Stimulated activated CD8-positive, alpha-beta memory T cell treated with anti-CD3 and anti-CD28 coated beads, Interleukin-12 subunit alpha, Interleukin-12 subunit beta, amount 100 ng/mL, for 24 hours (primary cell): ENCODE results near the gene LTO1.
"Not testable (repeated sequence)": the region's sequence is repeated elsewhere in the genome, so short reads cannot be mapped to it uniquely, and the experiment has no call there.

Experiments used
- DNase-seq: peaks from one replicate; pipeline ENCODE4 v3.0.0-alpha.2; 2020; ENCODE audit errors: extremely low read depth

The LTO1 gene

DNA sequence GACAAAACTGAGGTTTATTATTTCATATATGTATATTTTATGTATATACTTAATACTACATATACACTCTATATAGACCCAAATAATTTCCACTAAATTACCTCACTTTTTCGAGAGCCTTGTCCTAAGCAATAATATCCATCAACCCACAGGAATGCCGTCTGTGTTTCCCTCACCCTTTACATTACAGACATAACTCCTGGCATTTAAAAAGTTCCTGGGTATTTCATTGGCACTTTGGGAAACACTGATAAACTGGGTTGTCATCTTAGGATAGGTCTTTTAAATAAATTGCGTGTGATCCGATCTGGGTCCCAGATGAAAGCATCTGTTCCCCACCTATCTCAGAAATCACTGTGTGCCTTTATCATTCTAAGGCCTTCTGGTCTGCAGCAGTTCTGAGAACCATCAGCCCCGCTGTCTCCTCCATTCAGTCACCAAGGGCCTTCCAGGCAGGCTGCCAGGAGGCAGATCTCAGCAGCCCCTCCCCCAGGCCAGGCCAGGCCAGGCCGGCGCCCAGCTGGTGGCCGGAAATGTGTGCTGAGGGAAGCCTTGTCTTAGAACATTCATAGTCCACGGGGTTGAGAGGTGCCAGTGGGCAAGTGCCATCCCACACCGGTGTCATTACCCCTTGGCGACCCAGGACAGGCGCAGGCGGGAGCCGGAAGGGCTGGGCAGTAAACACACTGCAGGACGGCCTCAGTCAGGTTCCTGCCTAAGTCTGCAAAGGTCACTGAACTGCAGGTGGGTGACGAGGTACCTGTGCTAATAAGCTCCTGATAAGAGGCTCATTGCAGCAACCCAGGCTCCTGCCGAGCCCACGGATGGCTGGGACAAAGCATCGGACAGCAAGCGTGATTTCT lies 25.4 kb upstream of the LTO1 start:
- DNase-seq: no peak

DNA sequence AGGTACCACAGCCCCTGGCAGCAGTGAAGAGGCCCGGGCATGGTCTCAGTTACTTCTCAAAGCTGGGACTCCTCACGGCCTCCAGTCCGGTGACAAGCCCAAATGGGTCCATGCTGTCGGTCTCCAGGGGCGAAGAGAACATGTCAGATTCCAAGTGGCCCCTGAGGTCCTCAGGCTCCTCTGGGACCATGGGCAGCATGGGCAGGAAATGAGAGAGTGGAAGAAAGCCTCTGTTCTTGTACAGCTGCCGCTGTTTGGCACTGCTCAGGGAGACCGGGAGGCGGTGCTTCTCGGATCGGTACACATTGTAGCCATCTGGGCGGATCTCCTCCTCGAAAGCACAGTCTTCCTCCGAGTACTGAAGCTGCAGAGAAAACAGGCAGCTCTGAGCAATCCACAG lies 24.1 kb upstream of the LTO1 start:
- DNase-seq: no peak

DNA sequence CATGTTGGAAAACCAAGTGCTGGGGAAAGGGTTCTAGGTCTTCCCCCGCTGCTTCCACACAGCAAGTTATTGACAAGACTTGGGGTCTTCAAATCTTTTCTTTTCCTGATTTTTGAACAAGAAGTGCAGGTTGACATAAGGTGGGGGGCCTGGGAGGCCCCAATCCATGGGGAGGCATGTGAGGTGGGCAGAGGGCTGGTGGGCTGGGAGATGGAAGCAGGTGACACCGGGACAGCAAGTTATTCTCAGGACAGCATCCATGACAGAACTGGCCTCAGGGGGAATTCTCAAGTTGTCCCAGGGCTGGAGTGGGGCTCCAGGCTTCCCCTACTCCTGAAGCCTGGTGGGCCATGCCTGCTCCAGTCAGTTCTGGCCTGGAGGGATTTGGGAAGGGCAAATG lies 23.2 kb upstream of the LTO1 start:
- DNase-seq: no peak

DNA sequence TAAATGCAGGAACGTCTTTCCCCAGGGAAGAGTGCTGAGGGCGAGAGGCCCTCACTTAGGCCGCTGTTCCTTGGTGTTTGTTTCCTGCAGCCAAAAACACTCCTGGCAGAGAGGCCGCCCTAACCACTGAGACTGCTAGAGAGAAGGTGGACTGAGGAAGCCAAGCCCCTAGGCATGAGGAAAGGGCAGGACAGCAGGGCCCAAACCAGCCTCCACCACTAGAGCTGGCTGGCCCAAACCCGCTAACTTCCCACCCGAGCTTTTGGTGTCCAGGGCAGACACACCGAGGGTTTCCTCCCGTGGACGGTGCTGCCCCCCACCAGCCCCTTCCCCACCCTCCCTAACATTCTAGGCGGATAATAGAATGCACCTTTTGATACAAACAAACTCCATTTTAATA lies 22.7 kb upstream of the LTO1 start:
- no peak for DNase-seq

DNA sequence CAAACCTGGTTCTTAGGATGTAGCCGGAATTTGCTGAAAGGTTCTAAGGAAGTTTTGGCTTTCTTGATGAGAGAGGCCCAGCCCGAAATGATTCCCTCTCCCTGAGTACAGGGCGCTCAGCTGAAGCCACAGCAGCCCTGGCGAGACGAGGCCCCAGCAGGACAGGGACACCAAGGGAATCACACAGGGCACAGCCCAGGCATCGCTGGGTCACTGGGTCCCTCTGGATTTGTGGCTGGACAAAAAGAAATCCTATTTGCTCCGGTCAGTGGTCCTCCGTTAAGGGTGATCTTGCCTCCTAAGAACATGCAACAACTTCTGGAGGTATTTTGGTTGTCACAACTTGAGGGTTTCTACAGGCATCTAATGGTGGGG lies 22.3 kb upstream of the LTO1 start:
- no peak for DNase-seq

DNA sequence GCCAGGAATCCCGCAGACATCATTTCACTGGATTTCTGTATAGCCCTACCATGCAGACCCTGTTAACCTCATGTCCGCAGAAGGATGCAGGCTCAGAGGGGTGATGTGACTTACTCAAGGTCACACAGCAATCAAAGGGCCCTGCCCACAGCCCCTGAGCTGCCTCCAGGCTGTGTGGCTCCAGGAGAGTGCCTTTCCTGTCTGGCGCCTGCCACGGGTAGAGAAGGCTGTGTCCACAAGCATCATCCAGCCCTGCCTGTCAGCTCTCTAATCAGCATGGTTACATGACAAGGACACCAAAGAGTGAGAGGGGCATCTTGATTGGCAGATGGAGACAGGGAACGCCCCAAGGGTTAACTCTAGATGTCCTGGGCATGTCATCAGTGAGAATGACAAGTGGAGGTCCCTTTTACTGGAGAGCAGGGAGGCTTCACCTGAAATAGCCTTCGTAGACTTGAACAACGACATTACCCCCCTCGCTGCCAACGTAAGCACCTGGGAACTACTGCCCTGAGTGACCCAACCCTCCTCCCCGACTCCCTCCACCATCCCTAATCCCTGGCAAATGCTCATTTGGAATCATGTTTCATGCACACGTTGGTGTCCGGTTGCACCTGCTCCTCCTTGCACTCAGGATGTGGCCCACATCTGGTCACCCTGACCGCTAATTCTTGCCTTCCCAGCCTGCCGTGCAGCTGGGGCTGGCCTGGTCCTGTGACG lies 21.8 kb upstream of the LTO1 start:
- no peak for DNase-seq

DNA sequence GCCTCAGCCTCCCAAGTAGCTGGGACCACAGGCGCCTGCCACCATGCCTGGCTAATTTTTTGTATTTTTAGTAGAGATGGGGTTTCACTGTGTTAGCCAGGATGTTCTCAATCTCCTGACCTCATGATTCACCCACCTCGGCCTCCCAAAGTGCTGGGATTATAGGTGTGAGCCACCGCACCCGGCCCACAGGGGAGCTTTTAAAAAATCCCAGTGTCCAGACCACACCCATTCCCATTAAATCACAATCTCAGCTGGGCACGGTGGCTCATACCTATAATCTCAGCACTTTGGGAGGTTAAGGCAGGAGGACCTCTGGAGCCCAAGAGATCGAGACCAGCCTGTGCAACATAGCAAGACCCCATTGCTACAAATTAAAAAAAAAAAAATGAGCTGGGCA lies 20.8 kb upstream of the LTO1 start:
- not testable (repeated sequence) for DNase-seq

DNA sequence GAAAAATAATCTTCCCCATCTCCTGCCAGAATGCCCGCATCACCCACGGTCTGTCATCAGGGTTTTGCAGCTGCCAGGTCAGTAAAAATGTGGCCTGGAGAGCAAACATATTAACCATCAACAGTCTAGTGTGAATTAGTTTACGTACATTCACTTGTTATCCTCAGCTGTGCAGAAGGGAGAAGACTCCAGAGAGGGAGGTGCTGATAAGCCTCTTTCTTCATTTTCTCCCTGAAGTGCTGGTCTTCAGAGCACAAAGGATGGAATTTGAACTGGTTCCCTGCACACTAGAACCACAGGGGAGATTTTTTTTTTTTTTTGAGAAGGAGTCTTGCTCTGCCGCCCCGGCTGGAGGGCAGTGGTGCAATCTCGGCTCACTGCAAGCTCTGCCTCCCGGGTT lies 20.4 kb upstream of the LTO1 start:
- no peak for DNase-seq

DNA sequence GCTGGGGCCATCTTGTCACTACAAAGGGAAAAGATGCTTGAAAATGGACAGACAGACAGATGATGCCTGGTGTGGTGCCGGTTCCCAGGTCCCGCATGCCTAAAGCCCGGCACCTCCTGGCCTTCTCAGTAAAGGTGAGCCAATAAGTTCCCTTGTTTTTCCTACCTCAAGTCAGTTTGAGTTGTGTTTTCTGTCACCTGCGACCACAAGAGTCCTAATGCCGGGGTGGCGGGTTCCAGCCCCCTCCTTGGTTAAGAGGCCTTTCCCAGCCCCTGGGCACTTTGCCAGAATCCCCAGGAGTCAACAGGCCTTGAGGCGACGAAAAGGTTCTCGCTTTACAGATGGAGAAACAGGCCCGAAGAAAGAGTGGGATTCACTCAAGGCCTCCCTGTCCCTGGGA lies 19.6 kb upstream of the LTO1 start:
- no peak for DNase-seq

DNA sequence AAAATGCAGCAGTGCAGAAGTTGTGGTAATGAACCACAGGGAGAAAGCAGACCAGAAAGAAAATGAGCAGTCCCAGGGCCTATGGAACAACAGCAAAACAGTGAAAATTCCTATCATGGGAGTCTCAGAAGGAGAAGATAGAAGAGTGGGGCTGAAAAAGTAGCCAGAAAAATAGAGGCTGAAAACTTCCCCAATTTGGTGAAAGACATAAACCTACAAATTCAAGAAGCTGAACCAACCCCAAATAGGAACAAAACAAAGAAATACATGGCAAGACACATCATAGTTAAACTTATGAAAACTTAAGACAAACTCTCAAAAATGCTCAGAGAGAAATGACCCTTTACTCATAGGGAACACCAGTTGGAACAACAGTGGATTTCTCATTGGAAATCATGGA lies 17.3 kb upstream of the LTO1 start:
- DNase-seq: no peak

DNA sequence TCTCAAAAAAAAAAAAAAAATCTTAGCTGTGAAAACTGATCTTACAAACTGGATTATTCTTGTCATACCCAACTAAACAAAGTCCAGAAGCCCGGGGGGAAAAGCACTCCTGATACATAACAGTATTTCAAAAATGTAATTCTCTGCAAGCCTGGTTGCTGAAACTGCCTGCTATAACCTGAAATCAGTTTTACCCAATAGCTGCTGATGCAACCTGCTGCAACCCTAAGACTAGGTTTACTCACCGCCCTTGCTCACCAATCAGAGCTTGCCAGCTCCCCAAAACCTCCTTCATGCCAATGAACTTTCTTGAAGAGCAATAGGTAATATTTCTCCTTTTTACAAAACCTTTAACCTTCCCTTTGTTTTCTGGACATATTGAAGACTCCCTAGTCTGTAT lies 16.3 kb upstream of the LTO1 start:
- no peak for DNase-seq

DNA sequence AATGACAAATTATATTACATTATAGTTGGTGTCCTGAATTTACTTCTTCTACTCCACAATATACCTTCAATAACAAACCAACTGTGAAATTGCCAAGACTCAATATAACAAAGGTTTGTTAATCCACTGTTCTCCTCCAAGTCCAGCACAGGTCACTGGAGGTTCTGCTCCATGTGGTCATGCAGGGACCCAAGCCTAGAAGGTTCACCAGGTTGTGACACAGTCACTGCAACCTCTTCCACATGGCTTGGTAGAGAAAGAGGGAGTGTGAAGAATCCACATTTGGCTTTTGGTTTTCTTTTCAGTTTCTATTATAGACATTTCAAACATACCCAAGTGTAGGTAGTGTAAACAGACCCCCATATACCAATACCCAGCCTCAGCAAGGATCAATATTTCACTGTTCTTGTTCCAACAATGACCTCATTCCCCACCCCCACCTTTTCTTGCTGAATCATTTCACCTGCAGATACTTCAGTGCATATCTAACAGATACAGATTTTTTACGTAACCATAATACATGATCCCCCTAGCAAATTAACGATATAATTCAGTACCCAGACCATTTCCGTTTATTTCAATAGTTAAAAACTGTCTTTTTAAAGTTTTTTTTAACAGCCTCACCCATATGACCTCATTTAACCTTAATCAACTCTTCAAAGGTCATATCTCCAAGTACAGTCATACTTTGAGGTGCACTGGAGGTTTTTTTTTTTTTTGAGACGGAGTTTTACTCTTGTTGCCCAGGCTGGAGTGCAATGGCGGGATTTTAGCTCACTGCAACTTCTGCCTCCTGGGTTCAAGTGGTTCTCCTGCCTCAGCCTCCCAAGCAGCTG lies 14.5 kb upstream of the LTO1 start:
- DNase-seq: no peak

DNA sequence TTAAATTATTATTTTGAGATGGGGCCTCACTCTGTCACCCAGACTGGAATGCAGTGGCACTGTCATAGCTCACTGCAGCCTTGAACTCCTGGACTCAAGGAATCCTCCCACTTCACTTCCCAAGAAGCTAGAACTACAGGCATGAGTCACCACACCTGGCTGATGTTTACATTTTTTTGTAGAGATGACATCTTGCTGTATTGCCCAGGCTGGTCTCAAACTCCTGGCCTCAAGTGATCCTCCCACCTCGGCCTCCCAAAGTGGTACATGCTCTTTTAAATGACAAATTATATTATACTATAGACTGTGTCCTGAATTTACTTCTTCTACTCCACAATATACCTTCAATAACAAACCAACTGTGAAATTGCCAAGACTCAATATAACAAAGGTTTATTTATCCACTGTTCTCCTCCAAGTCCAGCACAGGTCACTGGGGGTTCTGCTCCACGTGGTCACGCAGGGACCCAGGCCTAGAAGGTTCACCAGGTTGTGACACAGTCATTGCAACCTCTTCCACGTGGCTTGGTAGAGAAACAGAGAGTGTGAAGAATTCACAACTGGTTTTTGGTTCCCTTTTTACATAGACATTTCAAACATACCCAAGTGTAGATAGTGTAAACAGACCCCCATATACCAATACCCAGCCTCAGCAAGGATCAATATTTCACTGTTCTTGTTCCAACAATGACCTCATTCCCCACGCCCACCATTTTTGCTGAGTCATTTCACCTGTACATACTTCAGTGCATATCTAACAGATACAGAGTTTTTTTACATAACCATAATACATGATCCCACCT lies 13.0 kb upstream of the LTO1 start:
- not testable (repeated sequence) for DNase-seq

DNA sequence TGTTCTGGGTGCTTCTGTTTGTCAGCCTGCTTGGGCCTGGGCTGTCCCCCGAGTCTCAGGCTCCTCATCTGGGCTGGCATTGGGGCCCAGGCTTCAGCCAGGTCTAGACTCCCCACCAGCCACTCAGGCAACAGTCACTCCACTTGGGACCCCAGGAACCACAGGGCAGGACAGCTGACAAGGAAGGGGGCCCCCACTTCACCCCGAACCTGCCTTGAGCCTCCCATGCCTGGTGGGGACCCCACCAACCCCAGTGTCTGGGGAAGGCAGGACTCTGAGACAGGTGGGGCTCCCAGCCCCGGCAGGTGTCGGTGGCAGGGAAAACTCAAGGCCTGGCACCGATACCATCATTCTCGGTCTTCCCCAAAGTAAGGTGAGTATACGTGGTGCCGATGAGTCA lies 11.7 kb upstream of the LTO1 start:
- no peak for DNase-seq

DNA sequence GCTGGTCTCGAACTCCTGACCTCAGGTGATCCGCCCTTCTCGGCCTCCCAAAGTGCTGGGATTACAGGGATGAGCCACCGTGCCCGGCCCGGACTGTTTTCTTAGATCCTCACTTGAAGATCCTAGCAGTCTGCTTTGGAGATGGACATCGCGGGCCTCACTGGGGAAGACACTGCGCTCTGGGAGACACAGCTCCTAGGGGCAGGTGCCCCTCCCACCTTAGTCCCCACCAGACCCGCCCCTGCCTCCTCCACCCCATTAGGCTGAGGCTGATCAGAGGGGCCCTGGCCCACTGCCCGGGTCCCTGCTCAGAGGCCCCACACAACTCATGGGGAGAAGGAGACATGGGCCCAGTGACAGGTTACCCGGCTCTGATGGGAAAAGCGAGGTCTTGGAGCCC lies 11.3 kb upstream of the LTO1 start:
- DNase-seq: no peak

DNA sequence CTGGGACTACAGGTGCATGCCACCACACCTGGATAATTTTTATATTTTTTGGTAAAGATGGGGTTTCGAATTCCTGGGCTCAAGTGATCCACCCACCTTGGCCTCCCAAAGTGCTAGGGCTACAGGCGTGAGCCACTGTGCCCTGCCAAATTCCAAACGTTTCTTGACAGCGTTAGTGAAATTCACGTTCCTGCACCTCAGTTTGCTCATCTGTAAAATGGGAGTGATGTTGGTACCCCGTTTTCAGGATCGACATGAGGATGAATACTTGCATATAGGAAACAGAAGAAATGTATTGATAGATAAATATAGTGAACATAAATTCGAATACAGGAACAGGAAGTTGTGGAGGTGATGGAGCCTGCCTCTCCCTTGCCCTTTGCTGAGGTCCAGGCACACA lies 10.2 kb upstream of the LTO1 start:
- DNase-seq: no peak

DNA sequence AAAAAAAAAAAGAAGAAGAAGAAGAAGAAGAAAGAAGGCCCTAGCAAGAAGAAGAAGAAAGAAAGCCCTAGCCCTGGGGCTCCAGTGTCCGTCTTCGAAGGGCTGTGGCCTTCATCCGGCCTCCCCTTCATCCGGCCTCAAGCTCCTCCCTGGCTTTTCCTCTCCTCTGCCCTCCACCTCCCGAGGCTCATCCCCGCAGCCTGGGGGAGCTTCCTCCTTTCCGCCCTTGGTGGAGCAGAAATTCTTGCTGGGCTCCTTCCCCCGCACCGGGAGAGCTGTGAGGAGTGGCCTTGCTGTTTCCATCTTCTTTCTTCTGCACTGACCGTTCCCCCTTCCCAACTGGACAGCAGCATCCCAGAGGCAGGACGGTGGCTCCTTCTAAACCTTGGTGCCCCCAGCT lies 9.5 kb upstream of the LTO1 start:
- no peak for DNase-seq

DNA sequence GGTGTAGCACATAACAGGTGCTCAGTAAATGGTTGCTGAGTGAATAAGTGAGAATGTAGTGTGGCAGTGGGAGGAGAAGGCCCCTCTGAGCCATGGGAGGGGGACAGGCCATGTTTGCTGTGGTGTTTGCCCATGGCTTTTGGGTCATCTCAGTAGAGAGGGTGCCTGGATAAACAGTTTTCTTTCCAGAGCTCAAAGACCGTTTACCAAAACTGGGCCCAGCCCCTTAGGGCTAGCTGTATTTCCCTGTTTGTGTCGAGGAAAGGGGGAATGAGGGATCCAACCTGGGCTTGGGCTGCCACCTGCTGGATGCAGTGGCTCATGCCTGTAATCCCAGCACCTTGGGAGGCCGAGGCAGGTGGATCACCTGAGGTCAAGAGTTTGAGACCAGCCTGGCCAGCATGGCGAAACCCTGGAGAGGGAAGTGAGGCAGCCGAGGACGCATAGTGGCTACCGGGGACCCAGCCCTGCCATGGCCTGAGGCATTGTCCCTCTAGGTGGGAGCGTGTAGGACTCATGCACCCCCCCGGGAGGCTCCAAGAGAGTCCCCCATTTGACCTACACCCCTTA lies 8.7 kb upstream of the LTO1 start:
- DNase-seq: no peak

DNA sequence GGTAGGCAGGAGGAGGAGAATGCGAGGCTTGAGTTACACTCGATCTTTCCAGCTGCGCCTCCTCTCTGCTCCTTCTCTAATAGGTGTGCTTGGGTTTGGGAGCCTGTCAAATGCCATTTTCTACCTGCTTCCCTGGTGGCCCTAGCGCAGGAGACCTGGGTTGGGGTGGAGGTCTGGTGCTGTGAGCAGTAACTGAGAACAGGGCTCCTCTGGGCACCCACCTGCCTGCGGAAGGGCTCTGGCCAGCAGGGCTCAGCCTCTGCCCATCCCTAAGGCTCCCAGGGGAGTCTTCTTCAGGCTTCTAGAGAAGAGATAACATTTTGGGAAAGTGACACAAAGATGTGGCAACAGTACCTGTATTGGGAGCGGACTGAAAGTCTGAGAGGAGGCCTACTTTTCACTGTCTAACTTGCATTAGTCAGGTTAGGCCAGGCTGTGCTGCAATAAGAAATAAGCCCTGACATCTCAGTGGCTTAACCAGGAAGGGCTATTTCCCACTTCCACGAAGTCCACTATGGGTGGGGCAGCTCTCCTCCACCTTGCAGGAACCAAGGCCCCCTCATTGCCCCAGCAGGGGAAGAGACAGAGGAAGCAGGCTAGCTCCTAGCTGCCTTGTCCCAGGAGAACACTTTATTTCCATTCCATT lies 7.7 kb upstream of the LTO1 start:
- no peak for DNase-seq

DNA sequence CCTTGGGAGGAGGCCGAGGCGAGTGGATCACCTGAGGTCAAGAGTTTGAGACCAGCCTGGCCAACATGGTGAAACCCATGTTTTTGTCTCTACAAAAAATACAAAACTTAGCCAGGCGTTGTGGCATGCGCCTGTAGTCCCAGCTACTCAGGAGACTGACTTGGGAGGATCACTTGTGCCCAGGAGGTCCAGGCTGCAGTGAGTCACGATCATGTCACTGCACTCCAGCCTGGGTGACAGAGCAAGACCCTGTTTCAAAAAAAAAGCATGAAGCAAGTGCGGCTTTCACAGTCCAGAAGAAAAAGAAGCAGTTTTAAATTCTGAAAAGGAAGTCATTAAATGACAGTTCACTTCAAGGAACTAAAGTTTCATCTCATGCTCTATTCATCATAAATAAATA lies 7.1 kb upstream of the LTO1 start:
- DNase-seq: no peak

DNA sequence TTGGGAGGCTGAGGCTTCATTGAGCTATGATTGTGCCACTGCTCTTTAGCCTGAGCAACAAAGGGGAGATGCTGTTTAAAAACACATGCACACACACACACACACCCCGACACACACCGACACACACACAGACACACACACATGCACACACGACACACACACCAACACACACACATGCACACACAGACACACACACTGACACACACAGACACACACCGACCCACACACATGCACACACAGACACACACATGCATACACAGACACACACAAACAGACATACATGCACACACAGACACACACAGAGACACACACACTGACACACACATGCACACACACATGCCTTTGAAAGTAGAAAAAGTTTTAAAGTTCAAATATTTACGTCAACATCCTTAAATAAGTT lies 5.5 kb upstream of the LTO1 start:
- no peak for DNase-seq
